HepG2 (cell line): ENCODE measurements around the gene ZXDC. TPM values are rescaled to one million over a fixed set of nuclear protein-coding genes. Genes with fewer than 3 reads are reported as not detected.

ENCODE experiments used
- CREB3 ChIP-seq: sonication (generic); formaldehyde crosslinking; IDR thresholded peaks from 2 replicates; pipeline ENCODE4 v1.5.0; 2020; ENCODE audit warnings: missing genetic modification reagents
- GTF2F1 ChIP-seq: fragments of 150-350 bp; IDR thresholded peaks from 2 replicates; pipeline ENCODE4 v1.6.1; 2014; ENCODE audit warnings: low read length
- KDM4B ChIP-seq: sonication (generic); formaldehyde crosslinking; IDR thresholded peaks from 2 replicates; pipeline ENCODE4 v1.4.0; 2020; ENCODE audit warnings: missing genetic modification reagents
- NFYC ChIP-seq: IDR thresholded peaks from 2 replicates; pipeline ENCODE4 v1.6.1; 2016; ENCODE audit warnings: missing genetic modification reagents, missing compliant biosample characterization
- RERE ChIP-seq: IDR thresholded peaks from 2 replicates; pipeline ENCODE4 v1.6.1; 2016; ENCODE audit warnings: low read depth, missing genetic modification reagents, missing compliant biosample characterization
- ZFP37 ChIP-seq: sonication (generic); formaldehyde crosslinking; IDR thresholded peaks from 2 replicates; pipeline ENCODE4 v1.4.0; 2020; ENCODE audit warnings: missing genetic modification reagents, borderline replicate concordance
- ZNF121 ChIP-seq: sonication (generic); formaldehyde crosslinking; IDR thresholded peaks from 2 replicates; pipeline ENCODE4 v1.5.0; 2020; ENCODE audit warnings: mild to moderate bottlenecking, missing genetic modification reagents
- ZNF124 ChIP-seq: sonication (generic); formaldehyde crosslinking; IDR thresholded peaks from 2 replicates; pipeline ENCODE4 v1.4.0; 2020; ENCODE audit warnings: missing genetic modification reagents
- polyA plus RNA-seq, 8 experiments: library from polyadenylated mRNA; depleted of rRNA in 3 of 8; stranded (reverse) in 7 of 8; unstranded in 1 of 8; fragments of >200 nt; fragmentation: Illumina TruSeq in 4 of 8; extraction: Trizol in 4 of 8; gene quantifications; 2 replicates each; pipeline versions ENCODE4 v1.2.1 to v1.2.3, GENCODE V29; 2011 to 2016; ENCODE audit warnings: low read depth in 4 of 8, missing spikeins in 1 of 8, mixed read lengths in 1 of 8; ENCODE audit not compliant: insufficient read depth in 1 of 8
- total RNA-seq, 5 experiments: library from RNA; depleted of rRNA; stranded (reverse); fragments of >200 nt; fragmentation: Illumina TruSeq; extraction: Trizol; gene quantifications; 2 replicates each; pipeline ENCODE4 v1.2.3, GENCODE V29; 2016; ENCODE audit warnings: low read depth in 1 of 5
- TF ChIP-seq, protein P1 (sequence below): sonication (generic); formaldehyde crosslinking; IDR thresholded peaks from 2 replicates; pipeline ENCODE4 v1.8.1; 2023; ENCODE audit warnings: mild to moderate bottlenecking, moderate library complexity, missing genetic modification reagents
- TF ChIP-seq, protein P2 (sequence below): conservative IDR thresholded peaks from 2 replicates; pipeline ENCODE4 v1.6.1; 2018; ENCODE audit warnings: missing genetic modification reagents
- TF ChIP-seq, protein P3 (sequence below): sonication (generic); formaldehyde crosslinking; IDR thresholded peaks from 2 replicates; pipeline ENCODE4 v1.8.0; 2022; ENCODE audit warnings: missing genetic modification reagents, mild to moderate bottlenecking, inconsistent platforms, borderline replicate concordance
- TF ChIP-seq, protein P4 (sequence below): sonication (generic); formaldehyde crosslinking; IDR thresholded peaks from 2 replicates; pipeline ENCODE4 v1.8.1; 2023; ENCODE audit warnings: mild to moderate bottlenecking, missing genetic modification reagents, borderline replicate concordance

ZXDC gene
- total and polyA plus RNA-seq, 2 of the 13 experiments (the other 11 are each of a cell fraction or from before 2014, with no cell fraction given): 17.6 to 21.2 TPM

- TF ChIP-seq, protein P1, sequence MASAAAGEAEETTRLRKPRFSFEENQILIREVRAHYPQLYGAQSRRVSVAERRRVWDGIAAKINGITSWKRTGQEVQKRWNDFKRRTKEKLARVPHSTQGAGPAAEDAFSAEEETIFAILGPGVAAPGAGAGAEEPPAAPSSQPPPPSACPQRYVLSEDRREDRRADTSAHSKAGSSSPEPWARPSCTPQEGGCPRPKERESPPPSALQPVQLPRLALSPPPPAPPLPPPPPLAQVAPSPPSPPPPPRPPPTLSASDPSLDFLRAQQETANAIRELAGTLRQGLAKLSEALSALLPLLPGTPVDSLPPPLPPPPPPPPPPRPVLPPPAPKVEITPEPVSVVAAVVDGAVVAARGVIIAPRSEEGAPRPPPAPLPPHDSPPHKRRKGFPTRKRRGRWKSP (CRISPR knock-in tag): no peak
- TF ChIP-seq NFYC (CRISPR knock-in tag) (no peak), KDM4B (CRISPR knock-in tag) (no peak), GTF2F1 (no peak), CREB3 (no peak), RERE (CRISPR knock-in tag) (no peak), ZNF124 (CRISPR knock-in tag) (no peak), ZFP37 (no peak), ZNF121 (no peak)
- TF ChIP-seq, protein P2, sequence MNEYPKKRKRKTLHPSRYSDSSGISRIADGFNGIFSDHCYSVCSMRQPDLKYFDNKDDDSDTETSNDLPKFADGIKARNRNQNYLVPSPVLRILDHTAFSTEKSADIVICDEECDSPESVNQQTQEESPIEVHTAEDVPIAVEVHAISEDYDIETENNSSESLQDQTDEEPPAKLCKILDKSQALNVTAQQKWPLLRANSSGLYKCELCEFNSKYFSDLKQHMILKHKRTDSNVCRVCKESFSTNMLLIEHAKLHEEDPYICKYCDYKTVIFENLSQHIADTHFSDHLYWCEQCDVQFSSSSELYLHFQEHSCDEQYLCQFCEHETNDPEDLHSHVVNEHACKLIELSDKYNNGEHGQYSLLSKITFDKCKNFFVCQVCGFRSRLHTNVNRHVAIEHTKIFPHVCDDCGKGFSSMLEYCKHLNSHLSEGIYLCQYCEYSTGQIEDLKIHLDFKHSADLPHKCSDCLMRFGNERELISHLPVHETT: no peak
- TF ChIP-seq, protein P3, sequence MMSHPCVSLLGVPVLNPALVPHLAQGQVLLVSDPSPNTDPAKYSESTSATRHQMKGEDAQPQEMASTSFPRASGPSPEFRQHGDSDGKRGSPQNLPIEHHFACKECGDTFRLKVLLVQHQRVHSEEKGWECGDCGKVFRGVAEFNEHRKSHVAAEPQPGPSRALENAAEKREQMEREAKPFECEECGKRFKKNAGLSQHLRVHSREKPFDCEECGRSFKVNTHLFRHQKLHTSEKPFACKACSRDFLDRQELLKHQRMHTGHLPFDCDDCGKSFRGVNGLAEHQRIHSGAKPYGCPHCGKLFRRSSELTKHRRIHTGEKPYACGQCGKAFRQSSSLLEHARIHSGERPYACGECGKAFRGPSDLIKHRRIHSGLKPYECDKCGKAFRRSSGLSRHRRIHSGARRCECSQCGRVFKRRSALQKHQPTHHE (CRISPR knock-in tag): no peak
- TF ChIP-seq, protein P4, sequence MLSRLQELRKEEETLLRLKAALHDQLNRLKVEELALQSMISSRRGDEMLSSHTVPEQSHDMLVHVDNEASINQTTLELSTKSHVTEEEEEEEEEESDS (CRISPR knock-in tag): no peak
These were observed 51.5 kb downstream of the ZXDC start (continued) for GRCh38 chr3:126424039-126424717.
